Gastrocnemius medialis (tissue), 4 donors: ENCODE data around the gene TSC22D2. TPM values are rescaled to one million over a fixed set of nuclear protein-coding genes. Genes with fewer than 3 reads are reported as not detected.

Experiments used
- ATAC-seq, 2 donors: fragments of 150-250 bp; one replicate each; pipeline ENCODE4 v1.9.1; 2016
- DNase-seq, 2 donors: peaks; one replicate each; pipeline ENCODE4 v3.0.0-alpha.2; 2019
- H3K27ac ChIP-seq, 4 donors: fragments of 200-600 bp; sonication (generic); 1 replicate in 1 of 4; 2 replicates in 3 of 4; pipeline ENCODE4 v1.5.1; 2016 to 2018; ENCODE audit warnings: mild to moderate bottlenecking in 2 of 4, moderate library complexity in 1 of 4
- H3K27me3 ChIP-seq, 3 donors: fragments of 200-600 bp; sonication (generic) in 2 of 3; 1 replicate in 1 of 3; 2 replicates in 2 of 3; pipeline versions ENCODE4 v1.5.1 to v1.6.0; 2016 to 2019; ENCODE audit warnings: mild to moderate bottlenecking in 1 of 3, moderate library complexity in 1 of 3
- H3K36me3 ChIP-seq, 2 donors: fragments of 200-600 bp; sonication (generic) in 1 of 2; one replicate each; pipeline ENCODE4 v1.5.1; 2017 to 2018
- H3K4me1 ChIP-seq, 2 donors: fragments of 200-600 bp; sonication (generic) in 1 of 2; one replicate each; pipeline ENCODE4 v1.5.1; 2016 to 2017; ENCODE audit warnings: mild to moderate bottlenecking in 2 of 2
- H3K4me3 ChIP-seq, 4 donors: fragments of 200-600 bp; sonication (generic) in 3 of 4; 1 replicate in 1 of 4; 2 replicates in 3 of 4; pipeline ENCODE4 v1.5.1; 2016 to 2019; ENCODE audit warnings: mild to moderate bottlenecking in 2 of 4
- H3K9me3 ChIP-seq, 3 donors: fragments of 200-600 bp; sonication (generic) in 2 of 3; 1 replicate in 1 of 3; 2 replicates in 2 of 3; pipeline ENCODE4 v1.5.1; 2016 to 2019
- CTCF ChIP-seq, 5 experiments: fragments of 450-650 bp in 3 of 5; fragments of 200-600 bp in 2 of 5; sonication (generic) in 2 of 5; IDR thresholded peaks in 4 of 5; conservative IDR thresholded peaks in 1 of 5; 1 replicate in 4 of 5; 2 replicates in 1 of 5; pipeline ENCODE4 v1.5.1; 2016 to 2019; ENCODE audit warnings: antibody characterized with exemption in 5 of 5, mild to moderate bottlenecking in 3 of 5, moderate library complexity in 3 of 5
- POLR2A ChIP-seq, 2 donors: fragments of 450-650 bp; IDR thresholded peaks; one replicate each; pipeline ENCODE4 v1.6.1; 2017; ENCODE audit warnings: antibody characterized with exemption in 2 of 2, mild to moderate bottlenecking in 2 of 2, moderate library complexity in 2 of 2
- in situ Hi-C, 4 donors: fragments of 200-750 bp; cut with MboI; loops; one replicate each; pipeline versions ENCODE4 v1.15.0 to v1.8.0; 2017; ENCODE audit warnings: low sequenced_read_pairs in 4 of 4
- intact Hi-C: fragments of 100-400 bp; cut with DNase I; formaldehyde crosslinking; loops from one replicate; pipeline ENCODE4 v1.15.1; 2023; ENCODE audit warnings: low total_unique reads
- total RNA-seq, 4 donors: library from RNA; depleted of rRNA; stranded (reverse); fragments of >200 nt; gene quantifications; one replicate each; pipeline versions ENCODE4 v1.1.0 to v1.2.3, GENCODE V29; 2016

The TSC22D2 gene
- total RNA-seq, 4 donors from 2014 or later, result 12.9 to 16.1 (median 14.0) TPM

- Histone ChIP-seq H3K9me3 (no peaks in the 10 kb centered on the region), H3K36me3 (no peaks in the 10 kb centered on the region), H3K4me3 (no peak overlapping the region), H3K27ac (no peak overlapping the region), H3K4me1 (peaks cover 18 to 29% of the 10 kb centered on the region in 2 donors), H3K27me3 (no peaks in the 10 kb centered on the region)
- in situ Hi-C loops, result no loop called here
- DNase-seq, result no peak
- intact Hi-C loops, result loop anchor here (5.0 kb wide), 1 partner anchor 34 kb away; no protein-coding TSS in a partner anchor
- no peak for TF ChIP-seq CTCF (IDR thresholded peaks at IDR 0.05 in 4 of 5, conservative IDR thresholded peaks at IDR 0.05 in 1 of 5)
- no peak for TF ChIP-seq POLR2A (IDR thresholded peaks at IDR 0.05)
- ATAC-seq, result no peak
Measured at GRCh38 chr3:150446470-150446977, 38.4 kb downstream of the TSC22D2 start.

- in situ Hi-C loops, result no loop called here
- Histone ChIP-seq H3K27me3 (no peaks in the 10 kb centered on the region), H3K9me3 (no peaks in the 10 kb centered on the region), H3K36me3 (no peaks in the 10 kb centered on the region), H3K4me1 (peaks cover 18 to 29% of the 10 kb centered on the region in 2 donors), H3K4me3 (no peak overlapping the region), H3K27ac (no peak overlapping the region)
- intact Hi-C loops, result loop anchor here (5.0 kb wide), 1 partner anchor 35 kb away; no protein-coding TSS in a partner anchor
- TF ChIP-seq POLR2A (IDR thresholded peaks at IDR 0.05), result no peak
- TF ChIP-seq CTCF (IDR thresholded peaks at IDR 0.05 in 4 of 5, conservative IDR thresholded peaks at IDR 0.05 in 1 of 5), result no peak
- DNase-seq (no peak), ATAC-seq (no peak)
Measured at GRCh38 chr3:150447084-150447483, 39.0 kb downstream of the TSC22D2 start.

DNA sequence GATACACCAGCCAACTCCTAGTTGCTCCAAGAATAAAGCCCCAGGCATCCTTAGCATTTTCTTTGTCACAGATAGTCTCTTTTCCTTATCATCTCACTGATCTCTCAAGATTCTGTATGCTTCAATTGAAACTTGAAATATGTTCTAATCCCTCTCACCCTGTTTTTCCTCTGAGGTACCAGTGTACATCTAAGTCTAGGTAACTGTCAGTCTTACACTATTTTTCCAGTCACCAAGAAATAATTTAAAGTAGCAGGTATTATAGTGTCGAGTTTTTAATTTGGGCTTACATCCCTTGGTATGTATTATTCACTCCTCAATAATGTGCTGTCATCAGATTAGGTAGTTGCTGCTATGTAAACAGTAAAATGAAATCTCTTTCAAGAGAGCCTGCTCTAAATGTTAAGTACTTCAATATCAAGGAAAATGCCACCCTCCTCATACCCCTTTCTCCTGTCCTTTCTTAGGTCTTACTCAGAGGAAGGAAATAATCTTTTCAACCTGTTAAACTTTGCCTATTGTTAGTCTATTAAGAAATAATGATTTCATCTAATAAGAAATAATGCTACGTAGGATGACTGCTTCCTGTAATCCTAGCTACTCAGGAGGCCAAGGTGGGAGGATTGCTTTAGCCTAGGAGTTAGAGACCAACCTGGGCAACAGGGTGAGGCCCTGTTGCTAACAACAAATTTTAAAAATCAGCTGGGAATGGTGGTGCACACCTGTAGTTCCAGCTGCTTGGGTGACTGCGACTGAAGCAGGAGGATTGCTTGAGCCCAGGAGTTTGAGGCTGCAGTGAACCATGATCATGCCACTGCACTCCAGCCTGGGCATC is 39.8 kb downstream of the TSC22D2 start:
- H3K4me1 ChIP-seq, result peaks cover 18 to 29% of the 10 kb centered on the region in 2 donors
- no peak overlapping the region for H3K27ac ChIP-seq
- no peaks in the 10 kb centered on the region for H3K9me3 ChIP-seq
- DNase-seq, result no peak
- no peak for ATAC-seq
- in situ Hi-C loops (no loop called here), intact Hi-C loops (loop anchor here (5.0 kb wide), 1 partner anchor 36 kb away; no protein-coding TSS in a partner anchor)
- H3K27me3 ChIP-seq, result no peaks in the 10 kb centered on the region
- no peaks in the 10 kb centered on the region for H3K36me3 ChIP-seq
- TF ChIP-seq CTCF (IDR thresholded peaks at IDR 0.05 in 4 of 5, conservative IDR thresholded peaks at IDR 0.05 in 1 of 5), result no peak
- TF ChIP-seq POLR2A (IDR thresholded peaks at IDR 0.05), result no peak
- no peak overlapping the region for H3K4me3 ChIP-seq

GRCh38 chr3:150449169-150449721 is 41.1 kb downstream of the TSC22D2 start:
- H3K27ac ChIP-seq, result no peak overlapping the region

More at GRCh38 chr3:150449169-150449721, 41.1 kb downstream of the TSC22D2 start:
- ATAC-seq (no peak), DNase-seq (no peak)
- Histone ChIP-seq H3K27me3 (no peaks in the 10 kb centered on the region), H3K9me3 (no peaks in the 10 kb centered on the region), H3K36me3 (no peaks in the 10 kb centered on the region), H3K4me1 (peaks cover 22 to 33% of the 10 kb centered on the region in 2 donors), H3K4me3 (no peak overlapping the region)
- in situ Hi-C loops, result no loop called here
- TF ChIP-seq POLR2A (IDR thresholded peaks at IDR 0.05) (no peak), CTCF (IDR thresholded peaks at IDR 0.05 in 4 of 5, conservative IDR thresholded peaks at IDR 0.05 in 1 of 5) (no peak)
- intact Hi-C loops, result loop anchor here (5.0 kb wide), 1 partner anchor 37 kb away; no protein-coding TSS in a partner anchor
